ENCODE measurements around the gene COL26A1. TPM values are rescaled to one million over a fixed set of nuclear protein-coding genes. Genes with fewer than 3 reads are reported as not detected.

Gene COL26A1
- total RNA-seq, 4 donors from 2014 or later = not detected

DNA sequence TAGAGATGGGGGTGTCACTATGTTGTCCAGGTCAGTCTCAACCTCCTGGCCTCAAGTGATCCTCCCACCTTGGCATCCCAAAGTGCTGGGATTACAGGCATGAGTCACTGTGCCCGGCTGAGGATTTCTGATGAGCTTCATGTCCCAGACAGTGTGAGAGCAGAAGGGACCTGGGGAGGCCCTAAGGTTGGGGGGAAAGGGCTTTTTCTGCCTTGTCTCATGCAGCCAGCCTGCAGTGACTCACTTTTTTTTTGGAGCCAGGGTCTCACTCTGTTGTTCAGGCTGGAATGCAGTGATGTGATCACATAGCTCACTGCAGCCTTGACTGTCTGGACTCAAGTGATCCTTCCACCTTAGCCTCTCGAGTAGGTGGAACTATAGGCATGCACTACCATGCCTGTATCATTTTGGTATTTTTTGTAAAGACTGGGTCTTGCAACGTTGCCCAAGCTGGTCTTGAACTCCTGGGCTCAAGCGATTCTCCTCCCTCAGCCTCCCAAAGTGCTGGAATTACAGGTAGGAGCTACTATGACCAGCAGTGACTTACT is 14.6 kb downstream of the COL26A1 start:
- no peak overlapping the region for H3K27ac ChIP-seq
- ATAC-seq = no peak
- H3K36me3 ChIP-seq = no peaks in the 10 kb centered on the region
- TF ChIP-seq POLR2A (IDR thresholded peaks at IDR 0.05) = no peak
- TF ChIP-seq, protein P1, sequence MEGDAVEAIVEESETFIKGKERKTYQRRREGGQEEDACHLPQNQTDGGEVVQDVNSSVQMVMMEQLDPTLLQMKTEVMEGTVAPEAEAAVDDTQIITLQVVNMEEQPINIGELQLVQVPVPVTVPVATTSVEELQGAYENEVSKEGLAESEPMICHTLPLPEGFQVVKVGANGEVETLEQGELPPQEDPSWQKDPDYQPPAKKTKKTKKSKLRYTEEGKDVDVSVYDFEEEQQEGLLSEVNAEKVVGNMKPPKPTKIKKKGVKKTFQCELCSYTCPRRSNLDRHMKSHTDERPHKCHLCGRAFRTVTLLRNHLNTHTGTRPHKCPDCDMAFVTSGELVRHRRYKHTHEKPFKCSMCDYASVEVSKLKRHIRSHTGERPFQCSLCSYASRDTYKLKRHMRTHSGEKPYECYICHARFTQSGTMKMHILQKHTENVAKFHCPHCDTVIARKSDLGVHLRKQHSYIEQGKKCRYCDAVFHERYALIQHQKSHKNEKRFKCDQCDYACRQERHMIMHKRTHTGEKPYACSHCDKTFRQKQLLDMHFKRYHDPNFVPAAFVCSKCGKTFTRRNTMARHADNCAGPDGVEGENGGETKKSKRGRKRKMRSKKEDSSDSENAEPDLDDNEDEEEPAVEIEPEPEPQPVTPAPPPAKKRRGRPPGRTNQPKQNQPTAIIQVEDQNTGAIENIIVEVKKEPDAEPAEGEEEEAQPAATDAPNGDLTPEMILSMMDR (IDR thresholded peaks at IDR 0.05 in 4 of 5, conservative IDR thresholded peaks at IDR 0.05 in 1 of 5) = no peak
- H3K9me3 ChIP-seq = no peaks in the 10 kb centered on the region
- DNase-seq = no peak
- in situ Hi-C loops (cut with MboI; ENCODE audit: low sequenced_read_pairs in 4 of 4) = no loop called here
- H3K27me3 ChIP-seq = peaks cover 0 to 12% (median 0%) of the 10 kb centered on the region in 3 donors
- intact Hi-C loops (cut with DNase I; ENCODE audit: low total_unique reads) = no loop called here
- no peaks in the 10 kb centered on the region for H3K4me1 ChIP-seq
- H3K4me3 ChIP-seq = no peak overlapping the region

DNA sequence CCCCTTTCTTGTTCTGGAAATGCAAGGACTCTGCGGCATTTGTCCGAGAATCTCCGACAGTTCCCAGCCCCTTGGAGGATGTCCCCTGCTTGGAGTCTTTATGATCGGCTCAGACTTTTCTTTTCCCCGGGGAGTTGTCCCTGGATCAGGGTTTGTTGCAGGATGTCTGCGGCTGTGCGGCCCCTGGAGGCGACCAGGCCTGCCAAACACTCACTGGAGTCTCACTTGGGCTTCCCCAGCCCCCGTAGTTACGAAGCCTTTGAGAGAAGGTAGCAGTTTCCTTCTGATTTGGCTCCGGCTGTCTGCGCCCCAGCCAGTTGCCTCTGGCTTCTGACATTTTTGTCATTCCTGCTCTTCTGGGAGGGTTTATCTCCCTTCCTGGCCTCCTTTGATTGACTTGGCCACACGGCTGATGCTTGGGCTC is 16.1 kb downstream of the COL26A1 start:
- H3K27me3 ChIP-seq = peaks cover 0 to 7% (median 0%) of the 10 kb centered on the region in 3 donors
- TF ChIP-seq, protein P1 (IDR thresholded peaks at IDR 0.05 in 4 of 5, conservative IDR thresholded peaks at IDR 0.05 in 1 of 5) = no peak
- no peak for TF ChIP-seq POLR2A (IDR thresholded peaks at IDR 0.05)
- no peak overlapping the region for H3K4me3 ChIP-seq
- no peak overlapping the region for H3K27ac ChIP-seq
- intact Hi-C loops (cut with DNase I; ENCODE audit: low total_unique reads) (no loop called here), in situ Hi-C loops (cut with MboI; ENCODE audit: low sequenced_read_pairs in 4 of 4) (no loop called here)
- ATAC-seq = no peak
- no peaks in the 10 kb centered on the region for H3K4me1 ChIP-seq
- no peaks in the 10 kb centered on the region for H3K9me3 ChIP-seq
- H3K36me3 ChIP-seq = no peaks in the 10 kb centered on the region
- no peak for DNase-seq

DNA sequence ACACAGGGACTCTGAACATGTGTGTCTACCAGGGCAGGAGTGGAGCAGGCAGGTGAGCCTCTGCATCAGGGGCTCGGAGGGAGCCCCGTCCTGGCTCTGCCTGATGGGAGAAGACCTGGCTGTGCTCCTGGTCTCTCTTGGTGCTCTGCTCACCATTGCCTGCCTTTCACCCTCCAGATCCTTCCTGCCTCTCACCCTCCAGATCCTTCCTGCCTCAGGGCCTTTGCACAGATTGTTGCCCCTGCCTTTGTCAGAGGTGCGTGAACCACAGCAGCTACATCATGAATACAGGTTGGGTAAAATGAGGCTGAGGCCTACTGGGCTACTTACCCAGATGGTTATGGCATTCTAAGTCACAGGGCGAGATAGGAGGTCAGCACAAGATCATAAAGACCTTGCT is 16.6 kb downstream of the COL26A1 start:
- in situ Hi-C loops (cut with MboI; ENCODE audit: low sequenced_read_pairs in 4 of 4) = no loop called here
- no peak overlapping the region for H3K4me3 ChIP-seq
- H3K36me3 ChIP-seq = no peaks in the 10 kb centered on the region
- ATAC-seq (no peak), DNase-seq (no peak)
- H3K27me3 ChIP-seq = peaks cover 0 to 2% (median 0%) of the 10 kb centered on the region in 3 donors
- no peaks in the 10 kb centered on the region for H3K4me1 ChIP-seq
- H3K9me3 ChIP-seq = no peaks in the 10 kb centered on the region
- no peak overlapping the region for H3K27ac ChIP-seq
- TF ChIP-seq POLR2A (IDR thresholded peaks at IDR 0.05) = no peak
- TF ChIP-seq, protein P1 (IDR thresholded peaks at IDR 0.05 in 4 of 5, conservative IDR thresholded peaks at IDR 0.05 in 1 of 5) = no peak
- intact Hi-C loops (cut with DNase I; ENCODE audit: low total_unique reads) = no loop called here

DNA sequence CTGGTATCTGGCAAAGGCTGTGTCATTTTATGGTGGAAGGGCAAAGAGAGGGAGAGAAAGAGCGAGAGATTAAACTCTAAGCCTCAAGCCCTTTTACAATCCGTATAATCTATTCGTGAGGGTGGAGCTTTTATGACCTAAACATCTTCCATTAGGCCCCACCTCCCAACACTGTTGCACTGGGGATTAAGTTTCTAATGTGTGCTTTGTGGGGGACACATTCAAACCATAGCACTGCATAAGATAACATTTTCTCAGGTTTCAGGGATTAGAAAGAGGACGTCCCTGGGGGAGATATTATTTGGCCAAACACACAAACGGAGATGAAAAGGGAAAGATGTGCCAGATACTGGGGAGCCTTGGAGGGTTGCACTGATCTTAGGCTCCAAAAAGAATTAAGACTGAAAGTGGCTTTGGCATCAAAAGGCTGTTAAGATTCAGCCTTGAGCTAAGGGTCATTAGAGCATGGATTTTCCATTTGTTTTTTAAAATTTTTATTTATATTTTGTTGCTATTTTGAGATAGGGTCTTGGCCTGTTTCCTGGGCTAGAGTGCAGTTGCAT is 19.0 kb downstream of the COL26A1 start:
- Histone ChIP-seq H3K27ac (no peak overlapping the region), H3K9me3 (no peaks in the 10 kb centered on the region), H3K4me3 (no peak overlapping the region), H3K27me3 (no peaks in the 10 kb centered on the region), H3K36me3 (no peaks in the 10 kb centered on the region), H3K4me1 (no peaks in the 10 kb centered on the region)
- DNase-seq (no peak), ATAC-seq (no peak)
- intact Hi-C loops (cut with DNase I; ENCODE audit: low total_unique reads) (no loop called here), in situ Hi-C loops (cut with MboI; ENCODE audit: low sequenced_read_pairs in 4 of 4) (no loop called here)
- no peak for TF ChIP-seq POLR2A (IDR thresholded peaks at IDR 0.05)
- TF ChIP-seq, protein P1 (IDR thresholded peaks at IDR 0.05 in 4 of 5, conservative IDR thresholded peaks at IDR 0.05 in 1 of 5) = no peak

DNA sequence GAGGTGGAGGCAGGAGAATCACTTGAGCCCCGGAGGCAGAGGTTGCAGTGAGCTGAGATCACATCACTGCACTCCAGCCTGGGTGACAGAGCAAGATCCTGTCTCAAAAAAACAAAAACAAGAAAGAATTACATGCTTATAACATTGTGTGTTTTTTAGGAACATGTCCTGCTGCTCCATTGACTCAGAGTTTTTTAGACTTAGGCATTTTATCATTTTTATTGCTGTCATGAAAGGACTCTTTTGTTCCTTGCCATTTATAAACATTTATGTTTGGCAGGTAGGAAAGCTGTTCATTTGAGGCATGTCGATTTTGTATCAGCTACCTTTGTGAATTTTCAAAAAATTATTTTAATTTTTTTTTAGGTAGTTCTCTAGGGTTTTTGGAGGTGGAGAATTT is 20.3 kb downstream of the COL26A1 start:
- H3K27me3 ChIP-seq = no peaks in the 10 kb centered on the region
- intact Hi-C loops (cut with DNase I; ENCODE audit: low total_unique reads) = no loop called here
- H3K9me3 ChIP-seq = no peaks in the 10 kb centered on the region
- no peak overlapping the region for H3K27ac ChIP-seq
- no peaks in the 10 kb centered on the region for H3K4me1 ChIP-seq
- no peaks in the 10 kb centered on the region for H3K36me3 ChIP-seq
- ATAC-seq = no peak
- TF ChIP-seq, protein P1 (IDR thresholded peaks at IDR 0.05 in 4 of 5, conservative IDR thresholded peaks at IDR 0.05 in 1 of 5) = no peak
- no peak for TF ChIP-seq POLR2A (IDR thresholded peaks at IDR 0.05)
- in situ Hi-C loops (cut with MboI; ENCODE audit: low sequenced_read_pairs in 4 of 4) = no loop called here
- no peak for DNase-seq
- no peak overlapping the region for H3K4me3 ChIP-seq

Measured in gastrocnemius medialis (tissue), 4 donors.